ENCODE results near the gene STRC.
"Not testable (repeated sequence)": the region's sequence is repeated elsewhere in the genome, so short reads cannot be mapped to it uniquely, and the experiment has no call there.

Gene STRC

GRCh38 chr15:43618700-43619099, at the start of gene STRC:
STRC (minus strand) TSS chr15:43618800; CDS start chr15:43618722, 78 bp downstream.
- not testable (repeated sequence) for DNase-seq

GRCh38 chr15:43666177-43666576, 47.6 kb upstream of the STRC start:
- not testable (repeated sequence) for DNase-seq

- DNase-seq = not testable (repeated sequence)
Measured at GRCh38 chr15:43663333-43663732, 44.7 kb upstream of the STRC start.

- not testable (repeated sequence) for DNase-seq
Measured at GRCh38 chr15:43662293-43662692, 43.7 kb upstream of the STRC start.

- not testable (repeated sequence) for DNase-seq
Measured at GRCh38 chr15:43659727-43660126, 41.1 kb upstream of the STRC start.

GRCh38 chr15:43649430-43649926, 30.9 kb upstream of the STRC start:
- DNase-seq = not testable (repeated sequence)

GRCh38 chr15:43648649-43649429, 30.2 kb upstream of the STRC start, which contains the start of gene CATSPER2:
CATSPER2 (minus strand) TSS chr15:43648844; CDS start chr15:43648061, 783 bp downstream.
- no peak for DNase-seq

- not testable (repeated sequence) for DNase-seq
Measured at GRCh38 chr15:43638464-43639204, 20.0 kb upstream of the STRC start.

GRCh38 chr15:43626937-43627336, 8.3 kb upstream of the STRC start:
- DNase-seq = not testable (repeated sequence)

- DNase-seq = no peak
Measured at GRCh38 chr15:43625106-43625505, 6.5 kb upstream of the STRC start.

GRCh38 chr15:43622068-43622799, 3.6 kb upstream of the STRC start:
- not testable (repeated sequence) for DNase-seq

GRCh38 chr15:43617750-43618149, 850 bp downstream of the STRC start:
- DNase-seq = not testable (repeated sequence)

- peak; percentile 38 for DNase-seq
Measured at GRCh38 chr15:43602233-43602632, 16.4 kb downstream of the STRC start.

GRCh38 chr15:43600200-43600599, 18.4 kb downstream of the STRC start:
- not testable (repeated sequence) for DNase-seq

GRCh38 chr15:43599131-43599530, 19.5 kb downstream of the STRC start:
- DNase-seq = not testable (repeated sequence)

- DNase-seq = not testable (repeated sequence)
Measured at GRCh38 chr15:43593328-43594190, 25.0 kb downstream of the STRC start, which contains the start of gene CKMT1B. CKMT1B (plus strand) TSS chr15:43594027; CDS start chr15:43594219, 192 bp downstream.

GRCh38 chr15:43592841-43593240, 25.8 kb downstream of the STRC start:
- DNase-seq = not testable (repeated sequence)

- DNase-seq = not testable (repeated sequence)
Measured at GRCh38 chr15:43589778-43590466, 28.7 kb downstream of the STRC start, which contains the start of gene PPIP5K1. PPIP5K1 (minus strand) TSS chr15:43590208; CDS start chr15:43584504, 5,704 bp downstream.

- not testable (repeated sequence) for DNase-seq
Measured at GRCh38 chr15:43574607-43575006, 44.0 kb downstream of the STRC start.

GRCh38 chr15:43566615-43567014, 52.0 kb downstream of the STRC start:
- DNase-seq = not testable (repeated sequence)

GRCh38 chr15:43563793-43564192, 54.8 kb downstream of the STRC start:
- not testable (repeated sequence) for DNase-seq
